Jurkat, Clone E6-1 (cell line): ENCODE data around the gene EIF4H.

Experiments used
- DNase-seq: peaks from one replicate; pipeline ENCODE4 v3.0.0-alpha.2; 2011; ENCODE audit warnings: low read depth, low spot score
- H3K4me3 ChIP-seq: 2 replicates; pipeline ENCODE4 v1.5.1; 2011; ENCODE audit warnings: mild to moderate bottlenecking, low read length, control low read depth, moderate library complexity

Gene EIF4H

DNA sequence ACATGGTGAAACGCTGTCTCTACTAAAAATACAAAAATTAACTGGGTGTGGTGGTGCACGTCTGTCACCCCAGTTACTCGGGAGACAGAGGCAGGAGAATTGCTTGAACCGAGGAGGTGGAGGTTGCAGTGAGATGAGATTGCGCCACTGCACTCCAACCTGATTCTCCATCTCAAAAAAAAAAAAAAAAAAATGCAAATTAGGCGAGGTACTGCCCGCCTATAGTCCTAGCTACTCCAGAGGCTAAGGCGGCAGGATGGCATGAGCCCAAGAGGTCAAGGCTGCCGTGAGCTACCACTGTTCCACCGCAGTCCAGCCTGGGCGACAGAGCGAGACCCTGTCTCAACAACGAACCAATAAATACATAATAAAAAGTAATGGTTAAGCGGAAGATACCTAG, 1.1 kb upstream of the EIF4H start:
- peak overlapping the region; percentile 83 for H3K4me3 ChIP-seq
- no peak for DNase-seq

DNA sequence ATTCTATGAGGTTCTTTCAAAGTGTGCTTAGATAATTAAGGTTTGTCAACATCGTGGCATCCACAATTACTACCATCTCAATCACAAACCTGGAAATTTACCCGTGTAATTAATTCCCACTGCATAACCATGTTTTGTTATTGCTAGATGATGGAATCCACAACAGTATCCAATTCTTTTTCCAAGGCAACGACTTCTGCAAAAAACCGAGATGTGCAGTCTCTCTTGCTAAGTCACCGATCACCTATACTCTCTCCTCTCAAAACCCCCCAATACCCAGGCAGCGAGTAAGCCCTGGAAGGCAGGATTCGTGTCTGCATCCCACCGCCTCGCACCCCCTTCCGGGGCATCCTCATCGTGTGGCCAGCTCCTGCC, 678 bp upstream of the EIF4H start:
- no peak for DNase-seq

DNA sequence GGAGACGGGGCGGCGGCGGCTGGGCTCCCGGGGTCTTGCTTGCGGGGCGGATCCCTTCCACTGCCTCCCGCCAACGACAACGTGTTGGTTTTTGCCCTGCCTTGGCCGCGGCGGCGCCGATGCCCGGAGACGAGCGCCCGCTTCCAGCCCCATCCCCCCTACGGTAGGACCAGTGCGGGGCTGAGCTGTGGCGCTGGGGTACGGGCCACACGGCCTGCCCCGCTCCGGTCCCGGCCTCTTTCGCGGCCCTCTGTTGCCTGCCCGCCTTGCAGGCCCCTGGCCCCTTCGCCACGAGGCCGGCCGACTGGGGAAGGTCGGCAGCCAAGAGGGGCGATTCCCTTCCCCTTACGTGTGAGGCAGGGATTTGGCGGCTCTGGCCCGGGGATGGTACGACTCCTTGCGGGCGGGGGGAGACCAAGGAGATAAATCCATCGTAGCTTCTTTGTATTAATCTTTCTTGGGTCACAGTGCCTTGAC, 488 bp downstream of the EIF4H start:
- H3K4me3 ChIP-seq, result peak overlapping the region; percentile 83
- DNase-seq, result no peak

More for the DNA sequence above, 678 bp upstream of the EIF4H start:
- H3K4me3 ChIP-seq, result peak overlapping the region; percentile 83

DNA sequence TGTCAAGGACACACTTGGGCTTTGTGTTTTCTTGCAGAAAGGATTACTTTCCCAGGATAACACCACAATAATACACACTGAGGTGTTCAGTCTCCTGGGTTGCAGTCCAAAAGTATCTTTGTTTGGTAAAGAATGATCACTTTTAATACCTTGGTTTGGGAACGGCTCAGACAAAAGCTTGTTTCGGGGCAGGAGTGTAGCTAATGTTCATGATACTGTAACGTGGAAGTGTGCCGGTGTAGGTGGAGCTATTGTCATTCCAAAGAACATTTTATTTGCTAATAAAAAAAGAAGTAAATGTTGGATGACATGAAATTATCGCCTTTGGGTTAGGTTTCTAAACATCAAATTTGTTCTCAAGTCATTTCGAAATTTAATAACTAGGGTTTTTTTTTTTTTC, 1.2 kb downstream of the EIF4H start:
- DNase-seq, result no peak
- peak overlapping the region; percentile 83 for H3K4me3 ChIP-seq

DNA sequence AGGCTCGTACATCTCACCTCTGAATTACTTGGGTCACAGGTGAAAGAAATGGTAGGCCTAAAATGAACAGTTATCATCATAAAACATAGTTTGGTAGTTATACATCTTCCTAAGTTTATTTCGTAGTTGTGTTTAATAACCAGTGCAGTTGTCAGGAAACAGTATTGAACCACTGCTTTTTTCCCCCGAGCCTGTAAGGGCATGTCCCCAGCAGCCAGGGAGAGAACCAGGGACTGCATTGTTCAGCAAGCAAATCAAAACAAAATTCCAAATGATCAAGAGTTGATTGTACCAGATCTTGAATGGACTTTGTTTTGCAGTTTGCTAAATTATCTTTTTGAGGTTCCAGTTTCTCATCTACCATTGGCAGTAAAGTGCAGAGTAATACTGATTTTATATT, 2.4 kb downstream of the EIF4H start:
- H3K4me3 ChIP-seq, result no peak overlapping the region

DNA sequence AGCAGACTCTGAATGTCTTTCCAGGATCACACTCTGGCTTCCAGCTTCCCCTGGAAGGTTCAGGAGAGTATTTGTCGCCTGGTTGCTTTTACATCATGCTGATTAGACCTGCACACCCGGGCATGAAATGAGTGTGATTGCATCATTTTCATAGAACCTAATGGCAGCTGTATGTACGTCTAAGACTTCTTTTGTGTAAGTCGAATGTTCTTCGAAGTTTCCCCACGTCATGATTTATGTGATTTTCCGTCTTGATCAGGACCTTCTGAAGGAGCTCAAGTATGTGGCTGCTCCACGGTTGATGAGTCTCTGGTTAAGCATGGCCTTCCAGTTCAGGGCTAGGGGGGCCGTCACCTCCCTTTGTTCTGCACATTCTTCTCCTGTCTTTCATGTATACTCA, 4.5 kb downstream of the EIF4H start:
- H3K4me3 ChIP-seq, result no peak overlapping the region
- no peak for DNase-seq

More for the DNA sequence above, 2.4 kb downstream of the EIF4H start:
- no peak for DNase-seq

DNA sequence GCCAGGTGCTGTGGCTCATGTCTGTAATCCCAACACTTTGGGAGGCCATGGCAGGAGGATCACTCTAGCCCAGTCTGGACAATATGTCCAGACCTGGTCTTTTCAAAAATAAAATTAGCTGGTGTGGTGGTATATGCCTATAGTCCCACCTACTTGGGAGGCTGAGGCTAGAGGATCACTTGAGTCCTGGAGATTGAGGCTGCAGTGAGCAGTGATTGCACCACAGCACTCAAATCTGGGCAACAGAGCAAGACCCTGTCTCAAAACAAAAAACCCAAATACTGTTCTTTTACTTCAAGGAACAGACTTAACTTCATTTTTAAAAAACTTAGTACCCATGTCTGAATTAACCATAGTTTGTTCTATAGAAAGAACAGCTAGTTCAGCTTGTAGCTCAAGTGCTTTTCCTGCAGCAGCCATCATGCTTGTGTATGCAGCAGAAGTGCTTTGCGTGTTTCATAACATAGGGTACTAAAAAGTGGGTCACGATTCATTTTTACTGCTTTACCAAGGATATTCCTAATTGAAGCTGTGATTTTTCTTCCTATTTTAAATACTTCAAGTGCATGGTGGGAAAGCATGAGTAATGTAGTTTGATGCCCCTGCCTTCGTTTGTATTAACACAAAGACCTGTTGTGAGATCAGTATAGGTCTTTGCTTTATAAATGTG, 5.9 kb downstream of the EIF4H start:
- no peak overlapping the region for H3K4me3 ChIP-seq
- no peak for DNase-seq

DNA sequence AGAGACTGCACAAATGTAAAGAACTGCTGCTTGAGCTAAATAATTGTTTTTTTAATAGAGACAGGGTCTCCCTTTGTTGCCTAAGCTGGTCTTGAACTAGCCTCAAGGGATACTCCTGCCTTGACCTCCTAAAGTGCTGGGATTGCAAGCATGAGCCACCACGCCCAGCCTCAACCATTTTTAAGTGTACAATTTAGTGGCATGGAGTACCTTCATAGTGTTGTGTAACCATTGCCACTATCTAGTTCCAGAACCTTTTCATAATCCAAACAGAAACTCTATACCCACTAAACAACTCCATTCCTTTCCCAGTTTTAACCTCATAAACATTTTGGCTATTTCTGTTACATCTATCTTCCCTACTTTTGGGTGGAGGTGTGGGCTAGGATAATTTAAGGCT, 6.7 kb downstream of the EIF4H start:
- H3K4me3 ChIP-seq, result no peak overlapping the region
- DNase-seq, result no peak

DNA sequence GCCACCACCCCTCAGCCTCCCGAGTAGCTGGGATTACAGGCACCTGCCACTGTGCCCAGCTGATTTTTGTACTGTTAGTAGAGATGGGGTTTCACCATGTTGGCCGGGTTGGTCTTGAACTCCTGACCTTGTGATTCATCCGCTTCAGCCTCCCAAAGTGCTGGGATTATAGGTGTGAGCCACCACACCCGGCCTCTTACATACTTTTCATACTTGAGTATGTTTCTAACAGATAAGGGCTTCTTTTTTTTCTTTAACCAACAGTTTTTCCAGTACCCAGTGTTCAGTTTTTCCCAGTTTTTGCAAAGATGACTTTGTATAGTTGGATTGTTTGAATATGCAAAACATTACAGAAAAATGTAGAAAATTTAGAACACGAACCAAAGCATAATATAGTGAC, 7.7 kb downstream of the EIF4H start:
- DNase-seq, result no peak
- H3K4me3 ChIP-seq, result no peak overlapping the region

DNA sequence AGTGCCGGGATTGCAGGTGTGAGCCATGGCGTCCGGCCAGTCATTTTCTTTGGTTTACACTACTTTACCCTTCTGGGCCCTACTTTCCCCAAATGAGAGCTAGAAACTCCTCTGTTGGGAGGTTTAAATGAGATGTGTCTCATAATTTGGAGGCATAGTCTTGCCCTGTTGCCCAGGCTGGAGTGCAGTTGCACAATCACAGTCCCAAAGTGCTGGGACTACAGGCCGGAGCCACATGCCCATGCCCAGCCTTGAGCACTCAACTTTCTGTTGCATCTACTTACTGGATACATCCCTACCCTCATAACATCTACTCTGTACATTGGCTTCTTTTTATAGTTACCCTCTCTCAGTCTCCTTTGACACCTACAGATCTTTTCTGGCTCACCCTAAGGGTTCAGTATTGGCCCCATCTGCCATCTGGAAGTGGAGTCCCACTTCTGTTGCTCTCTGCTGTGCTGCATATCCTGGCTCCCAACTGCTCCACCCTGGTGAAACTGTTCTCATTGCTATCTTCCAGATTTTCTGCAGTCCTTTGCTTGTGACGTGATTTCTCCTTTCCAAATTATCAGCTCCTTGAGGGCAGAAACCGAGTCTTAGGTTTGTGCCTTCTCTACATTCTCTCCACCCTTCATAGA, 8.4 kb downstream of the EIF4H start:
- no peak for DNase-seq
- H3K4me3 ChIP-seq, result no peak overlapping the region

DNA sequence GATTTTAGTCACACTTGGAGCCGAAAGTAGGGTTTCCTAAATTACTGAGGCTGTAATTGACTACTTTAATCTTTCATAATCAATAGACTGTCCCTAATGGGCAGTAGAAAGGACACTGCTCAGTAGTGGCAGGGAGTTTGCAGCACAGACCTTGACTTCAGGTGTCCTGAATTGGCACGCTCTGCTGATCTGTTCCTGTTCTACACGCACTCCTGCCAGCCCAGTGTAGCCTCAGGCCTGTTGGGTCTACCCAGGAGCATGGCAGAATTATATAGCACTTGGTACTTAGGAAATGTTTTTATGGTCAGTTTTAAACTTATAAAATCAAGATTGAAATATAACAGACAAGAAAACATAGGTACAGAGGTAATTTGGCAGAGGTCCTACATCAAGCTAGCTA, 9.0 kb downstream of the EIF4H start:
- DNase-seq, result no peak
- H3K4me3 ChIP-seq, result no peak overlapping the region

DNA sequence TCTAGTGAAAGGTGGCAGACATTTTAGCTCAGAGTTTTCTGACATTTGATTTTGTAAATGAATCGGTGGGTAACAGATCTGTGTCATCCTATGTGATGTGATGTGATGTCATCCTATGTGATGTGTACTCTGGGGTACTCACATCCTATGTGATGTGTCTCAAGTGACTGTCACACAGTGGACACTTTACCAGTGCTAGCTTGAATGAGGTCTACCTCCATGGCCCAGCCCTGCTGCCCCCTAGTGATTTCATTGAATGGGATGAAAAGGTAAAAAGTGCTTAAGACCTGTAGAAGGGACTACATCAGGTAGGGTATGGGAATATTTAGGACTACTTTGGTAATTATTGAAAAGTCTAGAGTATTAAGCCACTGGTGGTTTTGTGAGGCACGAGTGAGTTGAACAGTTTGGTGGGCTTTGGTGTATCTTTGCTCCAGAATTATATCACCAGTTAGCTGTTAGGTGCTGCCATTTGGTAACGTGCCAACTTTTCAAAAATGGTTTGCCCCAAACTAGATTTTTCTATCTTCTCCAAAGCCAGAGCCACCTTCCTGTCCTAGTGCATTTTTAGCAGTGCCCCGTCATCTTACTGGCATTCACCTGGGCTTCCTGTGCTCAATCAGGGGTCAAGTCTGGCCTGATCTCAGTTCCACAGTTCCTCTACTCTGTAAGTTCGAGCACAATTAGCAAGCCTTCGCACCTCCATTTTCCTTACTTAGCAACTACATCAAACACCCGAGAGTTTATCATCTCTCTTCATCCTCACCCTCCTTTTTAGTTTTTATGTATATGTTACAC, 9.7 kb downstream of the EIF4H start:
- DNase-seq, result no peak
- H3K4me3 ChIP-seq, result no peak overlapping the region

DNA sequence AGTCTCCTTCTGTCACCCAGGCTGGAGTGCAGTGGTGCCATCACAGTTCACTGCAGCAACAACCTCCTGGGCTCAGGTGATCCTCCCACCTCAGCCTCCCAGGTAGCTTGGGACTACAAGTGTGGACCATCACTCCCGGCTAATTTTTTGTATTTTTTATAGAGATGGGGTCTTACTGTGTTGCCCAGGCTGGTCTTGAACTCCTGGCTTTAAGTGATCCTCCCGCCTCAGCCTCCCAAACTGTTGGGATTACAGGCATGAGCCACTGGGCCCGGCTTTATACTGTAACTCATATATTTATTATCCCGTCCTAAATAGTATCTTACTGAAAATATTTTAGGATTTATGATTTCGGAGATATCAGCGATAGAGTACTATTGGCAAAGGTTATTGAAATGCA, 10.9 kb downstream of the EIF4H start:
- DNase-seq, result no peak
- H3K4me3 ChIP-seq, result no peak overlapping the region

DNA sequence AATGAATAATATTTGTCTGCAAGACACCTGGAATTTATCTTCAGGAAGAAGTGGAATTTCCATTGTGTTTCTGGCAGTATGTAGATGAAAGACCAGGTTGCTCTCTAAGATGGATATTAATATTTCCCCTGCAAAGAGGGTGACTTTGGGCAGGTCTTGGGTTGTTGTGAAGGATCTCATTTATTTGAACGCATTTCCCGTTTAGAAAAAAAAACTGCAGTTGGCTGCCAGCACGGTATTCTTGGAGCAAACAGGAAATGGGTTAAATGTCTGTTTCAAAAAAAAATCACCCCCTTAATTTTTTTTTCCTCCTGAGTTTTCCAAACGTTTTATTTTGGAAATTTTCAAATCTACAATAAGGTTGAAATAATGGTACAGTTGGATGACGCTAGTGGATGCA, 11.5 kb downstream of the EIF4H start:
- H3K4me3 ChIP-seq, result no peak overlapping the region
- DNase-seq, result no peak

DNA sequence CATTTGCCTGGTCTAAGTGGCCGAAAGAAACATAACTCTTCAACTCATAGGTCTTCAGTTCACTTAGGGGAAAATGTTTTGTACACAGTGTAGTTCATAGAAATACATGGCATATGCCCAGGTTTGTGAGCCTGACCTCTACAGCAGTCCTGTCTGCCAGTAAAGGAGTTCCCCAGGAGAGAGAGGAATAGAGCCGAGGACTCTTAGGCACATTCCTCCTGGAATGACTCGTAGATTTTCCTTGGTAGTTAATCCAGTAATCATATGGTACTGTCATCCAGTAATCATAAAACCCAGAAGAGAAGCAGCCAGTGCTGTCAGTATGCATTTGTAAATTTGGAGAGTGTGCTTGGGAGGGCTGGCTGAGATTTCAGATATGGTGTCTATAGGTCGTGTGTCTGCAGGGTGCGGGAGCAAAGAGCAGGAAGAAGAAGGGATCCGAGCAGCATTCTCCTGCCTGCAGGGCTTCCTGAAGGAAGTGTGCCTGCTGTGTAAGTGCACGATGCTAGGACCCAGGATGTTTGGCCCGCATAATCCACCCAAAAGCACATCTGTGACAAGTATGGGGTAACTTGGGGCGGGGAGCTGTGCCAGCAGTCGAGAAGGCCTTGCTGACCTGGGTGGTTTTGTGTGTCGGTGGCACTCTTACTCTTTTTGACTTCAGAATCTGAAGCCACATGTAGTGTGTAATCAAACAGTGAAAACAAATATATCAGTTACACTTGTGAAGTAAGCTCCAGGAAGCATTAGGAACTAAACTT, 13.9 kb downstream of the EIF4H start:
- H3K4me3 ChIP-seq, result no peak overlapping the region
- DNase-seq, result no peak

DNA sequence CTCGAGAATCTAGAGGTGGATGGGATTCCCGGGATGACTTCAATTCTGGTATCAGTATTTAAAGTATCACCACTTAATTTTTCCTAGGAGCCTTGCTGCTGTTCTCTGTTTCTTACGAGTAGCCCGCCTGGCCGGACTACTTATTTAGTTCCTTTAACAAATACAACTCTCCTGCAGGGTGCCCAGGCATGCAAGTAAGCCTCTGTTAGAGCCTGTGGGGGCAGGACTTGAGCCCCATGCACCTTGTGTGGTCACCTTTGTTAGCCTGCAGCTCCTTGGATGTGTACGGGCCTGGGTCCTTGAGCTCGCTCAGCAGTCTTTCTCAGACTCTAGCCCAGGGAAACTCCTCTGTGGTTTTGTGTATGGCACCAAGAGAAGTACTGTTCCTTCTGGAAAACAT, 16.1 kb downstream of the EIF4H start:
- H3K4me3 ChIP-seq, result no peak overlapping the region

DNA sequence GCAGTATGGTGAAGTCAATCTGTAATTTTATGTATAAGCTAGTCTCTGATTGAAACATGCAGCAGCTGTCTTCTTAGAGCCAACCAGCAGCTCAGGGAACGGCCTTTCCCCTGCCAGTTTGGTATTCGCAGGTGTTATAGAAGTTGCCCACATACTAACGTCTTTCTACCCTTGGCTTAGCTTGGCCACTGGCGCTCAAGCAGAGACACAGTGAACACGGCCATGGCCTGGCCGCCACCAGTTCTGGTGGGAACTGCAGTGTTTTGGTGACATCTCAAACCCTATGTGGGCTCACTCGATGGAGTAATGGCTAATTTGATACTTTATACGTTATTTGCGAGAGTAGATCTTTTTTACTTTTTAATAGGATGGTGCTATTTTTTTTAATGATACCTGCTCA, 17.1 kb downstream of the EIF4H start:
- H3K4me3 ChIP-seq, result no peak overlapping the region
- no peak for DNase-seq

More for the DNA sequence above, 16.1 kb downstream of the EIF4H start:
- DNase-seq, result no peak

DNA sequence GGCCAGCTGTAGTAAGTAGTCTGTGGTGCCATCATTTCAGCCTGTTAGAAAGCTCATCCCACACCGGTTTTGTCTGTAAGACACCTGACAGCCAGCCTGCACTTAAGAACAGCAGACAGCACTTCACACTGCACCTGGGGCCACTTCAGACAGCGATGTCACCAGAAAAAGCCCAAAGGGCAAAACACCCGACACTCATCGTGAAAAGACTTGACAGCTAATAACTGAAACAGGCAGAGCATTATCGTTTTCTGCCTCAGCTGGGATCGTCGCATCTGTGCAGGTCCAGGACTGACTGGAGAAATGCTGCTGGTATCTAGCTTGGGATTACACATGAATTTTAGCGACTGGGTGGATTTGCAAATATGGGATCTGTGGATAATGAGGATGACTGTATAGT, 18.9 kb downstream of the EIF4H start:
- H3K4me3 ChIP-seq, result no peak overlapping the region
- no peak for DNase-seq

DNA sequence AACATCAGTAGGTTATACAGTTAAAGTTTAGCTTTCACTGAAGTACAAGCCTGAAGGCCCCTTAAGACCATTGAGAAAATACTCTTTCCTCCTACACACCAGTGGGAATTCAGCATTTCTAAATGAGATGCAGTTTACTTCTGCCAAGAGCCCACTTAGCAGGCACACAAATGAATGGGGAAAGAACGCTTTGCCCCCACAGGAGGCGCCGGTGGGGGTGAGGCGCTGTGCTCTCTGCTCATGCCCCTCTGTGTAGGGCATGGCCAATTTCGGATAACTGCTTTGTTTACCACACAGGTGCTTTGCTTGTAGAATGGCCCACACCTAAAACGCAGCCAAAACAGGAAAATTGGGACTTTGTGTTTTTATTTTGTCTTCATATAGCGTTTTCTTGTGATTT, 19.8 kb downstream of the EIF4H start:
- DNase-seq, result no peak
- H3K4me3 ChIP-seq, result no peak overlapping the region

DNA sequence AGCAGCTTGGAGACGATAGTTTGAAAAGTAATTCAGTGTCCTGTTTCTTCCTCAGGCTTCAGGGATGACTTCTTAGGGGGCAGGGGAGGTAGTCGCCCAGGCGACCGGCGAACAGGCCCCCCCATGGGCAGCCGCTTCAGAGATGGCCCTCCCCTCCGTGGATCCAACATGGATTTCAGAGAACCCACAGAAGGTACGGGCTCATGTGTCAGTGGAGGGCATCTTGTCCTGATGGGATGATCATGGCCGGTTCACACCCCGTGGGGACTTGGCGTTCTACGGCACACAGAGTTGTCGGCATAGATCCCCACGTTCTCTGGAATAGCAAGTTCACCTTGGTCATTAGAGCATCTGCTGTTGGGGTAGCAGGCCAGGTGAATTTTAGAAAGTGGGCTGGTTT, 20.5 kb downstream of the EIF4H start:
- H3K4me3 ChIP-seq, result no peak overlapping the region
- no peak for DNase-seq
